ENCODE data around the gene DDIT3.
A peak's percentile ranks its signal among the peaks of the same experiment; 100 is the strongest.

DDIT3 gene

DNA sequence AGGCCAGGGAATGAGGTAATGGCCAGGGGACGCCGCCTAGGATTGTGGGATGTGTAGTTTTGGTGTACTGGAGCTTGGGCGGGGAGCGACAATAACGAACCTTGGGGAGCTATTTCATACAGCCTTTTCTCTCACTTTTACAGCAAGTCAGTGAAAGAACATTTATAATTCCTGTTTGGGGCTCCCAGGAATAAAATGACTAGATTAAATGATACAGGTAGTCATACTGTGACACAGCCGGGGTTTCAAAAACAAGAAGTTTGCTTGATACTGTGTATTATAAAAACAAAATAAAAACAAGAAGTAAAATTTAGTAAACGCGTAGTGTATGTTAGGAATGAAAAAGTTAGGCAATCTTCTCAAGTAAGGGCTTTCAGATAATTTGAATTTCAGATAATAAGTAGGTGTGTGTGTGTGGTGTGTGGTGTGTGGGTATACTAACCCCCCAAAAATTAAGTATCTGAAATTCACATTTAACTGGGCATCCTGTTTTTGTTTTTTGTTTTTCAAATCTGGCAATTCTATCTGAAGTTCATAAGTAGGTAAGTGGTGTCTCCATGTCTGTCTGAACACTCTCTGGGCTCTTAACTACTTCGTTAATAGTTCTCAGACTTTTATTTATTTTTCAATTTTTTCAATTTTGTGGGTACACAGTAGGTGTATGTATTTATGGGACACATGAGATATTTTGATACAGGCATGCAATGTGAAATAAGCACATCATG lies 27.1 kb upstream of the DDIT3 start:
- no peak for DNase-seq (ENCODE audit: low read depth in 1 of 2, low spot score in 1 of 2)

DNA sequence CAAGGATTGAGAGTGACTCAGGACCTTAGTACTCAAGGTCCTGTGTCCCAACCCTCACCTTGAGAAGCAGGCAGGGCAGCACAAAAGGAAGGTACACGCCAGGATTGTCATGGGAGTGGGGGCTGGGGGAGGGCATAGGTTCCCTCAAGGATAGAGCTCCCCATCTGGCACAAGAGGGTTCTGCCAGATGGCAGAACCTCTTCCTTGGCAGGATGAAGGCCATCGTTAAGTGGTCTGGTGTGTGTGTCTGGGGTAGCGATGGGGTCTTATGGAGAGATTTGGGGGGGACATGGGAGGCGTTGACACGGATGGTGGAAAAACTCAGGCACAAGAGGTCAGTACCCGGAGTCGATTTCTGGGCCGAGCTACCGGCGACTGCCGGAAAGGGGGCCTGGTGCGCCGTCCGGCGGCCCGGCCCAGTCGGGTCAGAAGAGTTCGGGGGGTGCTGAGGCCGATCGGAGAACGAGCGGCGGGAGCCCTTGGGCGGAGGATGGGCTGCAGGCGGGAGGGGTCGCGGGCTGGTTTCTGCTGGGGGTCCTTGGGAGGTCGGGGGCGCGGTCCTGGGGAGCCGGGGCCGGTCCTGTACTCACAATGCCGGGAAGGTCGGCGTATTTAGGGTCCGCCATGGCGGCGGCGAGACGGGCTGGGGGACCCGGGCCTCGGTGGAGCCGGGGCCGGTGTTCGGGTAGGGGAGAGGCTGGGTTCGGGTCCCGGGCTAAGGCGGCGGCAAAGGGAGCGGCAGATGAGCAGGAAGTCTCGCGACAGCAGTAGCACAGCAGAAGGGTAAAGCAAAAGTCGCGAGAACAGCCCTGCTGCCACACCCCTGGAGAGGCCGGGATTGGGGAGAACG lies 26.3 kb upstream of the DDIT3 start, which contains the start of gene DCTN2:
DCTN2 (minus strand) TSS at position 755 of the 850 bp plus-strand sequence; CDS start at position 626, 129 bp downstream.
- peak; percentile 82 to 86 for DNase-seq (ENCODE audit: low read depth in 1 of 2, low spot score in 1 of 2)

DNA sequence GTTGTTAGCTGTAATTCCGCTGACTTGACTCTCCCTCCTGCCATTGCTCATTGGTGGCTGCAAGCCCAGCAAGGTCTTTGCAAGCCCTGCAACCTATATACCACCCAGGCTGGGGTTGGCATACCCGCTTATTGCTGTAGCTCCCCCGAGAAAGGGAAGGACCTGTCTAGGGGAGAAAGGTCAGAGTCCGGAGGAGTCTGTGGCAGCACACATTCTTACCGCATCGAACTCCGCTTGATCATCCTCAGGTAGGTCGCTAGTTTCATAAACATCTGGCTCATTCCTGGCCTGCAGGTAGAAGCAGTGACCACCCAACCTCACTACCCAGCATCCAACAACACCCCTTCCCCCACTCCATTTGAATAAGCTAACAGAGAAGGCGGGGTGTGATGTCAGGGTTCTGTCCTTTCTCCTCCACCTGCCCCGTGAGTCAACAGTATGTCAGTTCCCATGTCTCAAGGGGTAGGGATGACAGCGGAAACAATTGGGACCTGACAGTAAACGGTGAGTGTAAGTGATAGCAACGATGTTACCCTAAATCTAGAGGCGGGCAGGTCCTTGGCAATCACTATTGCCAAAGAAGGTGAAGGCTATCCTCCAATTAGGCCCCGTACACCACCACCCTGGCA lies 25.6 kb upstream of the DDIT3 start:
- no peak for DNase-seq (ENCODE audit: low read depth in 1 of 2, low spot score in 1 of 2)

DNA sequence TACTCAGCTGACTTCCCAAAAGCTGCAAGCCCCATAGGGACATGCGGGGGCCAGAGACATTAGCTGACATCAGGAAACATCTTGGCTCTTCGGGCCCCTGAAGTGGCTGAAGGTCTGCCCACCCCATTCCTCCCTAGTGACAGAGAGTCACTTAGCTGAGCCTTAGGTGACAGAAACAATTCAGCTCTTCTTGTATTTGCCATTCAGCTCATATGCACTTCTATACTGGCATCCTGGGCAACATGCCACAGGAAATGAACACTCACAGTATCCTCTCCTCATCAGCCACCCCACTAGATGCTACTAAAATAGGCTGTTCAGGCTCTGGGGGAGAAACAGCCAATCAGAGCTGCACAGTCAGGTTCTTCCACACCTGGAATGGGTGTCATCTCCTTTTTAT lies 23.3 kb upstream of the DDIT3 start:
- DNase-seq (ENCODE audit: low read depth in 1 of 2, low spot score in 1 of 2) = no peak

DNA sequence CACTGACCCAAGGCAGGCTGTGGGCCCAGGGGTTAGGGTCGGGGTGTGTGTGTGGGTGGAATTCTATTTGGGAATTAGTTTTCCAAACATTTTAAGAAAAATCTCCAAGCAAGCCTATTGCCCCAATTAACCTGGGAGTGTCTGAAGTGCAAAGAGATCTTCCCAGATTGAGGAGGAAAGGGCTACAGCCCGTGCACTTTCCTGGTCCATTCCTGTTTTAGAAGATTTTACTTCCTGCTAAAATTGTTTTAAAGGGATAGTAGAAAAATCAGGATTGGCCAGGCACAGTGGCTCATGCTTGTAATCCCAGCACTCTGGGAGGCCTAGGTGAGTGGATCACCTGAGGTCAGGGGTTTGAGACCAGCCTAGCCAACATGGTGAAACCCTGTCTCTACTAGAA lies 21.4 kb upstream of the DDIT3 start:
- DNase-seq (ENCODE audit: low read depth in 1 of 2, low spot score in 1 of 2) = no peak

DNA sequence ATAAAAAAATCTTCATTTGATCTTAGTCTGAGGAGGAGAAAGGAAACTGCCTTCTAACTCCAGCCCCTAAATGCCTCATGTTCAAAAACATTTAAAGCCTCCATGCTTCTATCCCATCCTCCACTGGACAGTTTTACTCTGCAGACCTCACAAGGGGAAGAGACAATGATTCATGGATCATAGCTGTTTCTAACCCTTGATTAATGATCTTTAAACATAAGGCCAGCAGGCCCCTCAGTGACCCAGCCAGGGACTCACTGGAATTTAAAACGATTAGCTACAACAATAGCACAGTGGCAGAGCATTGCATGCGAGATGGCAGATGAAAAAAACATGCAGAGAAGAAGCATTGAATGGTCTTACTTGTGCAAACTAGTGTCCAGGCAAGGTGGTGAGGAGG lies 20.7 kb upstream of the DDIT3 start:
- no peak for DNase-seq (ENCODE audit: low read depth in 1 of 2, low spot score in 1 of 2)

DNA sequence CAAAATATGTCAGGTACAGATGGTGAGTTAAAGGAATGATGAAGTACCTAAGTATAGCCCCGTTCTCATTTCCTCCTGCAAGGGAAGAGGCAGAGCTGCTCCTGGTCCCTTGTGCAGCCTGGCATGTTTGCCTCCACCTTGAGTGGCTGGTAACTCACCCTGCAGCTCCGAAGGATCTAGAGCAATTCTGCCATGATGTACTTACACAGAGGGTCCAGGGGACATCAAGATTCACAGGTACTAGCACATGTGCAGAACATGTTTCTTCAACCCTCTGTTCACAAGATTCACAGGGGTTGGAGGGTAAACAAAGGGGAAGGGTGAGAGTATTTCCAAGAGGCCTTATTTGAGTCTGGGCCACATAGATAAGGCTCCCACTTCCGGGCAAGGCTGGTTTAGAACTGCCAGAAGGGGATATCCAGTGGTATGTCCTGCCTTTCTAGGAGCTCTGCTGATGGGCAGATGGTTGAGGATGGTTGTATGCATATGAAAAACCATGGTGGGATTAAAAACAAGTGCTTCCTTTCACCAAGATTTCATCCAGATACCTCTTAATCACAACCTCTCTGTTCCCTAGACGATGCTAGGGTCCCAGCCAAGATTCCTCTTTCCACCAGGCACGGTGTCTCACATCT lies 18.9 kb upstream of the DDIT3 start:
- DNase-seq (ENCODE audit: low read depth in 1 of 2, low spot score in 1 of 2) = no peak

DNA sequence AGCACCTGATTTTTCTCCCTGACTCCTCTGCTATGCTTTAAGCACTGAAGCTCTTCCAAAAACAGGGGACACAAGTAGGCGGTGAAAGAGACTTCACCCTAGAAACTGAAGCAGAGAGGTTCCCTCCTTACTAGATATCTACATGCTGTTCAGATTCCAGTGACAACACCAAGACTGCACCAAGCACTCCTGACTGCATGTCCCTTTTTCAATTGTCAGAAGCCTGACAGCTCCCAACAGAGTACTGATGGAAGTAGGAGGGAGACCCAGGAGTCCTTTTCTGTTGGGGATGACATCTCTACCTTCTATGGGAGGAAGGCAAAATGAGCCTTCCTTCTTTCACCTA lies 16.3 kb upstream of the DDIT3 start:
- DNase-seq (ENCODE audit: low read depth in 1 of 2, low spot score in 1 of 2) = no peak

DNA sequence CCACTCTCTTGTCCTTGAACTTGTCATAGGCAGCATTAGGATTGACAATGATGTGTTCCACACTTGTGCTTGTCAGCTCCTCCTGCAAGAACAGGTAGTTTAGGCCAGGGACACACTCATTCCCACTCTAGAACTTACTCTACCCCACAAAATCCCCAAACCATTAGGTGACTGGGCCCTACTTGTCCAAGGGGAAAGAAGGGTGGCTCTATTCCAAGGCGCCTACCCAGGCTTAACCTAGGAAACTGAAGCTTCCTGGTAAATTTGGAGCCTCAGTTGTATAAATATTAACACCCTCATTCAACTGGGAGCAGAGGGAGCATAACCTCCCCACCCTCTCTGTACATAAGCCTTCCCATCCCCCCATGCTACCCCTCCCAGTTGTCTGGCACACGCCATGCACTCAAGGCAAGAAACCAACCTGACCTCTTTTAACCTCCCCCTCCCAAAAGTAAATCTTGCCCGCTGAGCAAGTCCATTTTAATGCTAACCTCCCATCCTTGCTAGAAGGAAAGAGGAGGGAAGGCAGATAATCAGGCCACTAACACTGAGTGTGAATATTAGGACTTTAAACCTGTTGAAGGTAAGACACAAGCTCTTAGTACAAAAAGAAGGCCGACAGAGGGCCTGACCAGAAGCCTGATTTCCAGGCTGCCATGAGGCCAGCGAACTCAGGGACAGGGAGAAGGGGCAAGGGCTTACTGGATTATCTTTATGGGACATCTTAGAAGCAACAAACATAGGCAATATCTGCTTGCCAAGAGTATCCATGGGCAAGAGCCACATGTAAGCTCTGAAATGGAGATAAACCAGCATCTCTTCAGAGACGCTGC lies 15.7 kb upstream of the DDIT3 start:
- no peak for DNase-seq (ENCODE audit: low read depth in 1 of 2, low spot score in 1 of 2)

DNA sequence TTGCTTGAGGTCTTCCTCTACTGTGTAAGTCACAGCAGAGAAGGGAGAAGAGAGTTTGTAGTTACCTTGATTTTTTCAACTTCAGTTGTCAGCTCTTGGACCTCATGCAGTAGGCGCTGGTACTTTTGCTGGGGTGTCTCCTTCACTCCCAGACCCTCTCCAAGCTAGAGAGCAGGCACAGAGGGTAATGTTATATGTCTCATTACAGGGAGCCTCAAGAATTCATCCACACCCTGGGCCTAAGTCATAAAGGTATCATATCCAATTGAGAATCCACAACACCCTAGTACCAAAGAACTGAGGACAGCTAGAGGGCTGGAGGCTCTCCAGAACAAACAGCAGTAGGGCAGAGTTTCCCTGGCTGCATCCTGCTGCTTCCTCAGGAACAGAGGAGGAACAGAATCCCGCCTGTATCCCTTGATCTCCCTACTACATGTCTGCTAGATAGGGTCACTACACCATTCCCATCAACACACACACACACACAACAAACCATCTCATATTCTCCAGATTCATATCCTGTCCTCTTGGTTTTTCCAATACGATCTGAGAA lies 14.8 kb upstream of the DDIT3 start:
- DNase-seq (ENCODE audit: low read depth in 1 of 2, low spot score in 1 of 2) = no peak

DNA sequence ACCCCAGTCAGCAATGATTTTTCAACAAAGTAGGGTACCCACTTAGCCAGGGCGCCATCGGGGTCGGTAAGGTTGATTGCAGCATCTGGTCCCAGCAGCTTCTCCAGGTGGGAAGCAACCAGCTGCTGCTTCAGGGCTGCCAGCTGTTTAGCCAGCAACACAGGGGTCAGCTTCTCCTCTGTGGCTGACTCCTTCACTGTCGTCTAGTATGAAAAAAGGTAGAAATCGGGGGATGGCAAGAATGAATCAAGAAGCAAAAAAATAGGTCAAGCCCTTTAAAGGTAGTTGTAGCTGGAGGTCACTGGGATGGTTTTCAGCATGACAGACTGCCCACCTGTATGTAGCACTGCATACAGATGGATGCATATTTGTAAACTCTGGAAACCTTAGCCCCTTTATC lies 13.9 kb upstream of the DDIT3 start:
- DNase-seq (ENCODE audit: low read depth in 1 of 2, low spot score in 1 of 2) = no peak

DNA sequence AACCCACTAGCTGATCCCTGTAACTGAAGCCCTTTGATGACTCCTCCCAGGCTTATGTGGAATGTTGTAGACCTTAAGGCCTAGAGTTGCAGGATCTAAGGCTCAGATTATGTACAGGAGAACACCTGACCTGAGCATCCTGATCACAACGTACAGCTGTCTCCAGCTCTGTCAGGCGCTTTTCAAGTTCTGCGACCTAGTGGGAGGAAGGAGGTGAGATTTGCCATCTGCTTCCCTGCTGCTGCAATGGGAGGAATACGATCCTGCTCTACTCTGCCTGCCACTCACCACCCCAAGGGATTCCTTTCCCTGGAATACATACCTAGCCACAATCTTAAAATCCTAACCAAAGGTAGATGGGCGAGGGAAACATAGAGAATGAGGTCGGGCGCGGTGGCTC lies 12.8 kb upstream of the DDIT3 start:
- DNase-seq (ENCODE audit: low read depth in 1 of 2, low spot score in 1 of 2) = no peak

DNA sequence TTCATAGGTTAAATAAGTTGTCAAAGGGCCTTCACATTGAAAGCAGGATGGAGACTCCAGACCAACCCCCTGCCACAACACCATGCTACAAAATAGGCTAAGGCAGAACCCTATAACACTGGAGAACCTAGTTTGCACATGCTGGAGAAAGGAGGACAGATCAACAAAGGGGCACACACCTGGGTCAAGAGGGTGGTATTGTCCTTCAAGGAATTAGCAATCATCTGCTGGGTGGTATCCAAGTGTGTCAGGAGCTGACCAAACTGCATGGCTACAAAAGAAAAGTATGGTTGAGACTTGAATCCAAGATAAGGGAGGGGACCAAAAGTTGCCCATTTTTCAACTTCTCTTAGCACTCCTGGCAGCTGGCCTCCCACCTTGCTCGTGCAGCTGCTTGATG lies 11.5 kb upstream of the DDIT3 start:
- DNase-seq (ENCODE audit: low read depth in 1 of 2, low spot score in 1 of 2) = no peak

DNA sequence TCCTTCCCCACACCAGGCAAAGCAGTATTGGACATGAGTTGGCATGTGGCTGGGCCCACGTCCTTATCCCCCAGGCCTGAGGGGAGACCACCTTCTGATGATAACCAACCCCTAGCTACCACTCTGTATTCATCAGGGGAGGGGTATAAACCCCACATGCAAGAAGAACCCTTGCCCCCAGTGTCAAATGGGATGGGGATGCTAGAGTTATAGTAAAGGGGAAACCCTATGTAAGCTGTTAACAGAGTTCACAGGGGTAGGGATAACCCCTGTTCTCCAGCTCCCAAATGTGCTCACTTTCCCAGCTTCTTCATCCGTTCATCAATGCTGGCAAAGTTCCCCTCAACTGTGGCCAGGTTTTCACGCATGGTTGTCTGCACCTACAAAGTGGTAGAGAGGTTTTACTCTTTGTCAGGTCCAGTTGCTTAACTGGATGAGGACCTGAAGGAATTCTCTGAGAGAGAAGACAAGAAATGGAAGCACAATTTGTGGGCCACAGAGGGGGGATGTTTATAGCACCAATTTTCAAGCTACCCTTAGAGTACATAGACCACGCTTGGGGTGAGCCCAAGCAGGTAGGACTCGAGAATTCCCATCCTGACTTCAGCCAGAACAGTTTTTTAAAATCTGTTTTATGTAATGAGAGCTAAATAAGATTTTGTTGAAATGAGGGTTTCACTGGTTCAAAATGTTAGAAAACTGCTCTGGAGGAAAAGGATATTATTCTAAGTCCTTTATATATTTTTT lies 10.3 kb upstream of the DDIT3 start:
- DNase-seq (ENCODE audit: low read depth in 1 of 2, low spot score in 1 of 2) = no peak

DNA sequence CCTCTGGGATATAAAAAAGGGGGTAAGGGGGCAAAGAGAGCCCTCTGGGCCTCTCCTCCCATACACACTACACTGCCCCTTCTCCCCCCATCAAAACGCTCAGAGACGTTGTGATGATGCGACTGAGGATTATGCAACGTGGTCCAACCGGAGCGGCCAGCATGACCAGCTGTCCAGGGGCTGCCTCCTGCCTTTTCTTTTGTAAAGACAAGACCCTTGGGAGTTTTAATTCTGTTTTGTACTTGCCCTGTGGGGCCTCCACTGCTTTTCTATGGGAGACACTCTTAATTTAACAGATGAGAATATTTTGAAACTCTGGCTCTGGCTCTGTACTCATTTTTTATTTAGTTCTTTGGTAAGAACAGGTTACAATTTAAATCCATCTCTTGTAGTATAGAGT lies 9.5 kb upstream of the DDIT3 start:
- no peak for DNase-seq (ENCODE audit: low read depth in 1 of 2, low spot score in 1 of 2)

DNA sequence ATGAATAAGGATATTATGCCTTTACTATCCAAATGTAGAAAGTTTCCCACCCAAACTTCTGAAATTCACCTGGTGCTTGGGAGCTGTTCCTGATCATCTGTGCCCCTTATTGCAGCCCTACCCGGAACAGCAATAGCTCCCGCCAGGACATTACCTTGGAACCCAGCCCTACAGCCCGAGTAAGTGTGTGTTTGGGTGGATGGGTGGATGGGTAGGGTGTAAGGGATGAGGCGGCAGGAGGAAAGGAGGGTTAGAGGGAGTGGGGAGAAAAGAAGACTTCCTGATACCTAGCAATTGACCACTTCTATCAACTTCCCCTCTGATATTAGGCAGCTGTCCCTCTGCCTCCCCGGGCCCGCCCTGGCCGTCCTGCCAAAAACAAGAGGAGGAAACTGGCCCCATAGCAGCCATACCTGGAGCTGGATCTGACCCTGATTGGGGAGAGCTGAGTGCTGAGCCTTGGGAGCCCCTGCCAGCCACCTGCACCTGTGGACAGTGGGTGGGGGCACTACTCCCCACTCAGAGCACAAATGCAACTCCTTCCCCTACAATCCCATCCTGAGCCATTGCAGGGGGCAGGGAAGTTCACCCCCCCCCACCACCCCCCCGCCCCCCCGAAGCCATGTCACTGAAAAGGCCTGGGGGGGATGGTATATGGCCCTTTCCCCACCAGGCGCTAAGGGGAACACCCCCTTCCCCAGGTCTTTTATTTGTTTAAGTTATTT lies 8.7 kb upstream of the DDIT3 start:
- DNase-seq (ENCODE audit: low read depth in 1 of 2, low spot score in 1 of 2) = no peak

DNA sequence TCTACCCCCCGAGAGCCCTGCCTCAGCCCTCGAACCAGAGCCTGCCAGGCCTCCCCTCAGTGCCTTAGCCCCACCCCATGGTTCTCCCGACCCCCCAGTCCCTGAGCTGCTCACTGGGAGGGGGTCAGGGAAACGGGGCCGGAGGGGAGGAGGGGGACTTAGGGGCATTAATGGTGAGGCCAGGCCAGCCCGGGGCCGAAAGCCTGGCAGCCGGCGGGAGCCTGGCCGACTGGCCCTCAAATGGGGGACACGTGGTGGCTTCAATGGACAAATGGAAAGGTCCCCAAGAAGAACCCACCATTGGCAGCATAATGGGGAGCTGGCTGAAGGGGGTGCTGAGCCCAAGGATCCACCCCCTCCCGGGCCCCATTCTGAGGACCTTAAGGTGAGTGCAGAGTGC lies 7.9 kb upstream of the DDIT3 start:
- DNase-seq (ENCODE audit: low read depth in 1 of 2, low spot score in 1 of 2) = no peak

DNA sequence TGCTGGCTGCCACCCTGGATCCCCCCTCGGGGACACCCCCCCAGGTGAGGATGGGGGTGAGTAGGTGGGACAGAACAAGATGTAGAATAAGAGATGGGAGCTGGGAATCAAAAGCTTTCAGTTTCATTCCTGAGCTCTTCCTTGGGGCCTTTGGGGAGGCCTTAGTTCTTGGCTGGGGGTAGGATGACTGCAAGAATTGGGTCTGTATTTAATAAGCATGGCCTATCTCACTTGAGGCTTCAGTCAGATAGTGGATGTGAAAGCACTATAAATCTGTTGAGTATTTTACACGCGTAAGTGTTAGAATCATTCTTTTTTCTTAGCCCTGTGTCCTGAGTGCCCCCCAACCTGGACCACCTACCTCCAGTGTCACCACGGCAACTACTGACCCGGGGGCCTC lies 6.9 kb upstream of the DDIT3 start:
- DNase-seq (ENCODE audit: low read depth in 1 of 2, low spot score in 1 of 2) = no peak

DNA sequence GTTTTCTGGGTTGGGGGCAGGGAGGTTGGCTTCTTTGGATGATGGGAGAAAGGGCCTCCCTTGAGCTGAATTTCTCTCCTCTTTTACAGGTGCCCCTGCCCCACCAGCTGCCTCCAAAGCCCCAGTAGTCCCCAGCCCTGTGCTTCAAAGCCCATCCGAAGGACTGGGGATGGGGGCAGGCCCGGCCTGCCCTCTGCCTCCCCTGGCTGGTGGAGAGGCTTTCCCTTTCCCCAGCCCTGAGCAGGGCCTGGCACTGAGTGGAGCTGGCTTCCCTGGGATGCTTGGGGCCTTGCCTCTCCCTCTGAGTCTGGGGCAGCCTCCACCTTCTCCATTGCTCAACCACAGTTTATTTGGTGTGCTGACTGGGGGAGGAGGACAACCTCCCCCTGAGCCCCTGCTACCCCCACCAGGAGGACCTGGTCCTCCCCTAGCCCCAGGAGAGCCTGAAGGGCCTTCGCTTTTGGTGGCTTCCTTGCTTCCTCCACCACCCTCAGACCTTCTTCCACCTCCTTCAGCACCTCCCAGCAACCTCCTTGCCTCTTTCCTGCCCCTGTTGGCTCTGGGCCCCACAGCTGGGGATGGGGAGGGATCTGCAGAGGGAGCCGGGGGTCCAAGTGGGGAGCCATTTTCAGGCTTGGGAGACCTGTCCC lies 6.3 kb upstream of the DDIT3 start:
- DNase-seq (ENCODE audit: low read depth in 1 of 2, low spot score in 1 of 2) = no peak
